ENCODE results near the gene HIGD1A. TPM values are rescaled to one million over a fixed set of nuclear protein-coding genes. Genes with fewer than 3 reads are reported as not detected.

The HIGD1A gene
- total and polyA plus RNA-seq, 9 of the 15 experiments (the other 6 are each of a cell fraction or from before 2014, with no cell fraction given): 165 to 1,185 (median 333) TPM

GRCh38 chr3:42836150-42837123 is 32.1 kb upstream of the HIGD1A start (continued):
- TF ChIP-seq ZNF644 (tag; IDR thresholded peaks at IDR 0.05; ENCODE audit: low read depth) (peak; percentile 49; the same call in 1 of the 2 replicates), SNIP1 (IDR thresholded peaks at IDR 0.05; ENCODE audit: low read depth) (no peak), TEAD4 (IDR thresholded peaks at IDR 0.05; ENCODE audit: low read length) (peak; percentile 98), TEAD4 (CRISPR knock-in tag; IDR thresholded peaks at IDR 0.05; ENCODE audit: borderline replicate concordance) (no peak), ZFX (CRISPR knock-in tag; IDR thresholded peaks at IDR 0.05) (no peak), SREBF1 (IDR thresholded peaks at IDR 0.05; ENCODE audit: borderline replicate concordance, low read depth, low read length) (no peak), LEF1 (IDR thresholded peaks at IDR 0.05) (peak; percentile 79), KLF16 (IDR thresholded peaks at IDR 0.05) (peak; percentile 97), PCBP2 (IDR thresholded peaks at IDR 0.05; ENCODE audit: low read depth, low read length, poor library complexity, severe bottlenecking) (no peak), SRSF3 (IDR thresholded peaks at IDR 0.05; ENCODE audit: insufficient read depth, low read length) (no peak), ZNF395 (CRISPR knock-in tag; IDR thresholded peaks at IDR 0.05) (peak; percentile 95), IRF2 (CRISPR knock-in tag; IDR thresholded peaks at IDR 0.05) (no peak), SRSF9 (IDR thresholded peaks at IDR 0.05; ENCODE audit: borderline replicate concordance, low read depth, low read length) (no peak), ARID3A (IDR thresholded peaks at IDR 0.05; ENCODE audit: borderline replicate concordance, low read depth, low read length) (0 out of 2 replicates have a peak, but pooled peaks have one; percentile 59), MAFK (IDR thresholded peaks at IDR 0.05; ENCODE audit: low read length) (peak; percentile 36; the same call in 1 of the 2 replicates), NBN (IDR thresholded peaks at IDR 0.05; ENCODE audit: low read depth) (peak; percentile 87; the same call in 1 of the 2 replicates), ZNF311 (CRISPR knock-in tag; IDR thresholded peaks at IDR 0.05) (peak; percentile 64; the same call in 1 of the 2 replicates), L3MBTL2 (IDR thresholded peaks at IDR 0.05) (no peak), NFATC3 (IDR thresholded peaks at IDR 0.05) (no peak), EHMT2 (IDR thresholded peaks at IDR 0.05) (peak; percentile 70), UBTF (IDR thresholded peaks at IDR 0.05; ENCODE audit: borderline replicate concordance in 1 of 2, low read depth in 2 of 2, low read length in 2 of 2) (no peak), MXI1 (IDR thresholded peaks at IDR 0.05; ENCODE audit: low read depth, low read length) (peak; percentile 67), MEF2D (tag; conservative IDR thresholded peaks at IDR 0.05; ENCODE audit: low read depth) (peak; percentile 64; the same call in 1 of the 2 replicates), GTF2A2 (tag; IDR thresholded peaks at IDR 0.05) (no peak)
